ENCODE data around the gene C2CD4A.

The C2CD4A gene

DNA sequence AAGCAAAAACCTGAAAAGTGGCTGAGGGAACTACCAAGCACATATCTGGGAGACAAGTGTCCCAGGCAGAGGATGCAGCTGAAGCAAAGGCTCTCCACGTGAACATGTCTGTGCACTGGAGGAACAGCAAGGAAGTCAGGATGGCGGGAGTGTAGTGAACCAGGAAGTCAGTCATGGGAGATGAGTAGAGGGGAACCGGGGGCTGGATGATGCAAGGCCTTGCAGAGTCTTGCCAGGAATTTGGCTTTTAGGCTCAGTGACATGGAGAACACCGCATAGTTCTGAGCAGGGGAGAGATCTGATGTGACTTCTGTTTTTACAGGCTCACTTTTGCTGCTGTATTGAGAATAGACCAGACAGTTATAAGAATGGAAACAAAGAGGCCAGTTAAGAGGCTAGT, 19.0 kb downstream of the C2CD4A start:
- TF ChIP-seq POLR2A (IDR thresholded peaks at IDR 0.05; ENCODE audit: low read depth, low read length) (no peak), POLR2AphosphoS5 (IDR thresholded peaks at IDR 0.05; ENCODE audit: low read depth, low read length) (no peak), TAF1 (IDR thresholded peaks at IDR 0.05; ENCODE audit: borderline replicate concordance, low read depth, low read length) (no peak)
- FAIRE-seq (no peak), DNase-seq (ENCODE audit: insufficient read length) (no peak)

DNA sequence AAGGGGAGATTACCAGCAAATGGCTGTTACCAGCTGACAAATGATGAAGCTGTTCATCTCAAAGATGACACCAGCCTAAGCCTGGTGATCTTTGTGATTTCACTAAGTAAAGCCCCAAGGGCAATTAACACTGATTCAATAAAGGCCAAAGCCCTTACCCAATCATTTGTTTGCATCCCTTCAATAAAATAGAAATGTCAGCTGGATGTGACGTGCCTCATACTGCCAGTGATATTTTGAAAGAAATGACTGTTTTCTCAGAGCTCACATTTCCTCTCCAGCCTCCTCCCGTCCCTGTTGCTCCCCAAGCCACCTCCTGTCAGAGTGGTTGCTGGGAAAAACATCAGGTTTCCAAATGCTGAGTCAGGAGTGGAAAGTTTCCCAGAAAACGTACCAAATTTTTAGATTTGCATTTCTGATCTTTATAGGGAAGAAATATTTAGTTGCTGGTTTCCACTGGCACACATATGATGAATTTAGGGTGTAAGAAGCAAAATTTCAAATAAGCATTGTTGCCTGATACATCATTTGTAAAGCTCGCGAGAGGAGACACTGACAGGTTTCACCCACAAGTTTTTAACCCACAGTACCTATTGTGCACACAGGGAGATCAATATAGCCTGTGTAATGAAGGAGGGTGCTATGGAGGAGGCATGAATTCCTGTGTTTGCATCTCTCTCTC, 21.0 kb downstream of the C2CD4A start:
- no peak for DNase-seq (ENCODE audit: insufficient read length)
- no peak for FAIRE-seq
- TF ChIP-seq TAF1 (IDR thresholded peaks at IDR 0.05; ENCODE audit: borderline replicate concordance, low read depth, low read length) (no peak), POLR2AphosphoS5 (IDR thresholded peaks at IDR 0.05; ENCODE audit: low read depth, low read length) (no peak), POLR2A (IDR thresholded peaks at IDR 0.05; ENCODE audit: low read depth, low read length) (no peak)

DNA sequence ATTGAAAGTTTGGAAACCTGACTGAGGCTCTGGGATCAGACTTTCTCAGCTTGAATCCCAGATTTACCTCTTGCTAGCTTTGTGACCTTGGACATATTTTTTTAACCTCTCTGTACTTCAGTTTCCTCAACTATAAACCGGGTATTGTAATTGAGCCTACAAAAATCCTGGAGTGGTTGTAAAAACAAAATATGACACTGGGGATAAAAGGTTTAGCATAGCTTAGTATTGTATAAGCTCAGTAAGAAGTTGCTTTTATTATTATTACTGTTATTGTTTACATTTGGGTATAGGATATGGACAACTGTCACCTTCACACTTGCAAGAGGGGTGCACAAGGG, 21.5 kb downstream of the C2CD4A start:
- TF ChIP-seq POLR2A (IDR thresholded peaks at IDR 0.05; ENCODE audit: low read depth, low read length): no peak
- no peak for TF ChIP-seq POLR2AphosphoS5 (IDR thresholded peaks at IDR 0.05; ENCODE audit: low read depth, low read length)
- no peak for TF ChIP-seq TAF1 (IDR thresholded peaks at IDR 0.05; ENCODE audit: borderline replicate concordance, low read depth, low read length)
- DNase-seq (ENCODE audit: insufficient read length) (no peak), FAIRE-seq (no peak)

DNA sequence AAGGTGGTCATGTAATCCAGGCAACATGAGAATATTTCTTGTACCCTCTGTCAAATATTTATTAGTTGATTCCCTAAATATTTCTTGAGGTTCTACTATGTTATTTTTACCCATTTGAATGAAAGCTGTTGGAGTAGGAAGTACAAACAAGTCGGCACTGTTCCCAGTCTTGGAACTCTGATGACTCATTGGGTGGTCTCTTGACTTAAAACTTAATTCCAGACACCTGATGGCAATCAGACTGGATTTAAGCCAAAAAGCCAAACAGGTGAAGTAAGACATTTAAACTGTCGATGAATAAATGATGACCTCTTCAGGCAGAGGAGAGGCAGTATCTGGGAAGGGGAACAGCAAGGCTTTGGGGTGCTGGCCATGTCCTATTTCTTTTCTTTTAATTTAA, 22.8 kb downstream of the C2CD4A start:
- no peak for TF ChIP-seq TAF1 (IDR thresholded peaks at IDR 0.05; ENCODE audit: borderline replicate concordance, low read depth, low read length)
- TF ChIP-seq POLR2A (IDR thresholded peaks at IDR 0.05; ENCODE audit: low read depth, low read length): no peak
- no peak for TF ChIP-seq POLR2AphosphoS5 (IDR thresholded peaks at IDR 0.05; ENCODE audit: low read depth, low read length)
- DNase-seq (ENCODE audit: insufficient read length) (no peak), FAIRE-seq (no peak)

DNA sequence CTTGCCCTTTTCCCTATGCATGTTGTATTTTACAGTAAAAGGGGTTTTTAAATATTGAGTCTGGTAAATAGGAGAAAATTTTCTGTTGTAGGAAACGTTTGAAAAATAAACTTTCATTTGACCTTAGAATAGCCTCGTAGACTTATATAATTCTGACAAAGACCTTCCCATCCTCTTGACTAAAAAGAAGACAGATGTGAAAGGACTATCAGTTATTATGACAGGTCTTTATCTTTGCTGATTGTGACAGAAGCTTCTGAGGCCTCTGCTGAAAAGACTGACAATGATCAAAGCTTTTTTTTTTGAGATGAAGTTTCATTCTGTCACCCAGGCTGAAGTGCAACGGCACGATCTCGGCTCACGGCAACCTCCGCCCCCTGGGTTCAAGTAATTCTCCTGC, 24.2 kb downstream of the C2CD4A start:
- no peak for TF ChIP-seq POLR2A (IDR thresholded peaks at IDR 0.05; ENCODE audit: low read depth, low read length)
- TF ChIP-seq TAF1 (IDR thresholded peaks at IDR 0.05; ENCODE audit: borderline replicate concordance, low read depth, low read length): no peak
- TF ChIP-seq POLR2AphosphoS5 (IDR thresholded peaks at IDR 0.05; ENCODE audit: low read depth, low read length): no peak
- no peak for DNase-seq (ENCODE audit: insufficient read length)
- FAIRE-seq: no peak

DNA sequence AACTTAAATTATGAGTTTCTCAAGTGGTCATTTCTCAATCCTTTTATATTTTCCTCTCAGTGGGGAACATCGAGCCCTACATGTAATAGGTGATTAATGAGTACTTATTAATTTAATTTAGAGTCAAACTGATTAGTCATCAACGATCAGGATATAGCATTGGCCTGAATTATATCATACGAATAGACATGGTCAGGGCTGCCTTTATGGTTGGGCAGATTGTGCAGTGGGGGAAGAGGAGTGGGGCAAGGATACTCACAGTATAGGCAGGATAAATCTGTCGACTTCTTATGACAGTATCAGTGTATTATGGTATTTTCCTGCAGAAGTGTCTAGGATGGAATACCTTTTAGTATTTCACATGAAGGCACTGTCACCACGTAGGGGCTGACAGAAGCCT, 27.0 kb downstream of the C2CD4A start:
- DNase-seq (ENCODE audit: insufficient read length) (no peak), FAIRE-seq (no peak)
- no peak for TF ChIP-seq TAF1 (IDR thresholded peaks at IDR 0.05; ENCODE audit: borderline replicate concordance, low read depth, low read length)
- no peak for TF ChIP-seq POLR2AphosphoS5 (IDR thresholded peaks at IDR 0.05; ENCODE audit: low read depth, low read length)
- TF ChIP-seq POLR2A (IDR thresholded peaks at IDR 0.05; ENCODE audit: low read depth, low read length): no peak

DNA sequence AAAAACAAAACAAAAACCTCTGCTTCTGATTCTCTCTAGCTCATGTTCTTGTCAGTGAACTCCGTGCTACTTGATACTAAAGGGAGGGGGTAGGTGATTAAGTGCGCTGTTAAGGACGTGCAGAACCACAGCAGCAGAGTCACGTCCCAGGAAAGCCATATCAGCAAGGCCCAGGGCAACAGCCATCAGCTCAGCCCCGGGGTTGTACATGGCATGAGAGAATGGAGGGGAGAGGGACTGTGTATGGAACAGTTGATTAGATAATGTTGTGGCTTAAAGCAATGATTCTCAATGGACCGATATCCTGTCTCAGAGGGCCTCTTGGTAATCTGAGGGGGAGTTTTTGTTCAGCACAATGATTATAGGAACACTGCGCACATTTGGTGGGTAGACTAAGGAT, 27.6 kb downstream of the C2CD4A start:
- TF ChIP-seq TAF1 (IDR thresholded peaks at IDR 0.05; ENCODE audit: borderline replicate concordance, low read depth, low read length): no peak
- no peak for TF ChIP-seq POLR2AphosphoS5 (IDR thresholded peaks at IDR 0.05; ENCODE audit: low read depth, low read length)
- FAIRE-seq (no peak), DNase-seq (ENCODE audit: insufficient read length) (no peak)

DNA sequence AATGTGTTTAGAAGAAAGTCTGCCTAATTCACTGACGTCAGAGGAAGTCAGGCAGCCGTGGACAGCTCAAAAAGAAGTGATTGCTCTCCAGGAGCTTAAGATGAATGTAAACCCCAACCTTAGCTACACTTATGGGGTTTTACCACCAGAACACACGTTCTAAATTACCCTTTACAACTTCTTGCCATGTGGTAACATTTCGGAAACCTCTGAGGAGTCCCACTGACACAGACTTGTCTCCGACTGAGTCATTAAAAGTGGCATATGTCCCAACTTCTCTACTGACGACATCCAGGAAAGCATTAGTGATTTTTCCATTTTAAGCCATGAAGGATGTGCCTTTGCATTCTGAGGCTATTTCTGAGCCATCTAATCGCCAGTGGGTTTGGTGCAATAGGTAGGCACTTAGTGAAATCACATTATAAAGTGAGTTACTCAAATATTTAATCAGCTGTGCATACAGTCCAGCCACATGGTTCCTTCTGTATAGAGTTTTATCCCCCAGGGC, 32.4 kb downstream of the C2CD4A start:
- FAIRE-seq (no peak), DNase-seq (ENCODE audit: insufficient read length) (no peak)
- no peak for TF ChIP-seq POLR2AphosphoS5 (IDR thresholded peaks at IDR 0.05; ENCODE audit: low read depth, low read length)
- TF ChIP-seq TAF1 (IDR thresholded peaks at IDR 0.05; ENCODE audit: borderline replicate concordance, low read depth, low read length): no peak
- TF ChIP-seq POLR2A (IDR thresholded peaks at IDR 0.05; ENCODE audit: low read depth, low read length): no peak

GRCh38 chr15:62103431-62103830, 36.7 kb downstream of the C2CD4A start:
- FAIRE-seq (no peak), DNase-seq (ENCODE audit: insufficient read length) (no peak)
- TF ChIP-seq POLR2AphosphoS5 (IDR thresholded peaks at IDR 0.05; ENCODE audit: low read depth, low read length): no peak
- TF ChIP-seq TAF1 (IDR thresholded peaks at IDR 0.05; ENCODE audit: borderline replicate concordance, low read depth, low read length): no peak
- no peak for TF ChIP-seq POLR2A (IDR thresholded peaks at IDR 0.05; ENCODE audit: low read depth, low read length)

DNA sequence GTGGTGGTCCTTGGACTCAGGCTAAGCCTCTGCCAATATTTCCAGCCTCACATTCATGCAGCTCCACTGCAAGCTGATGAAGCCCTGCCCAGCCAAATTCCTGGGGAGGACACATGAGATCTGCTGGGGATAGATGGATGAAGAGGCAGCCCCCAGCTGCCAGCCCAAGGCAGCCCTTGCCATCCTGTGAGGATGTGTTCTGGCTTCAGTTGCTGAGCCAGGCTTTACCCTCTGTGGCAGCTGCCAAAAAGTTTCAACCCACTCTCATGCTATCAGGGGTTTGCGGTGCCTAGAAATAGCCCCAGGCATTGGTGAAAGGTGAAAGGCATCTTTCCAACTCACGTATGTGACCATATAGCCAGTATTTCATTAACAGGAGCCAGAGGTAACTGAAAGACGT, 37.6 kb downstream of the C2CD4A start:
- FAIRE-seq (no peak), DNase-seq (ENCODE audit: insufficient read length) (no peak)
- TF ChIP-seq POLR2A (IDR thresholded peaks at IDR 0.05; ENCODE audit: low read depth, low read length) (no peak), TAF1 (IDR thresholded peaks at IDR 0.05; ENCODE audit: borderline replicate concordance, low read depth, low read length) (no peak)

- DNase-seq (ENCODE audit: insufficient read length) (no peak), FAIRE-seq (no peak)
- TF ChIP-seq POLR2A (IDR thresholded peaks at IDR 0.05; ENCODE audit: low read depth, low read length) (no peak), POLR2AphosphoS5 (IDR thresholded peaks at IDR 0.05; ENCODE audit: low read depth, low read length) (no peak)
Measured at GRCh38 chr15:62104846-62105245, 38.1 kb downstream of the C2CD4A start.

DNA sequence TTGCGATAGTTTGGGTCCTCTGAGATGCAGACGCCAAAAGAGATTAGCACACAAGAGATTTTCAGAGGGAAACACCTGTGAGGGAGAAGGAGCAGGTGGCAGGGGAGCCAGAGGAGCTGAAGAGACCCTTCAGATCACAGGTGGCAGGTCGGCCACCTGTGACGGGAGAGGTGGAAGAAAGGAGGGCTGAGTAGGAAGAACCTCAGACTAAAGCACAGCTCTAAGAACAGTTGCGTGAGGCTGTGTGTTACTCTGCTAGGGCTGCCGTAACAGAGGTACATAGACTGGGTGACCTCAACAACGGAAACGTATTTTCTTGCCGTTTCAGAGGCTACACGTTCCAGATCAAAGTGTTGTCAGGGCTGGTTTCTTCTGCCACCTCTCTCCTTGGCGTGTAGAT, 38.5 kb downstream of the C2CD4A start:
- DNase-seq (ENCODE audit: insufficient read length) (no peak), FAIRE-seq (no peak)
- TF ChIP-seq POLR2AphosphoS5 (IDR thresholded peaks at IDR 0.05; ENCODE audit: low read depth, low read length) (no peak), TAF1 (IDR thresholded peaks at IDR 0.05; ENCODE audit: borderline replicate concordance, low read depth, low read length) (no peak), POLR2A (IDR thresholded peaks at IDR 0.05; ENCODE audit: low read depth, low read length) (no peak)

DNA sequence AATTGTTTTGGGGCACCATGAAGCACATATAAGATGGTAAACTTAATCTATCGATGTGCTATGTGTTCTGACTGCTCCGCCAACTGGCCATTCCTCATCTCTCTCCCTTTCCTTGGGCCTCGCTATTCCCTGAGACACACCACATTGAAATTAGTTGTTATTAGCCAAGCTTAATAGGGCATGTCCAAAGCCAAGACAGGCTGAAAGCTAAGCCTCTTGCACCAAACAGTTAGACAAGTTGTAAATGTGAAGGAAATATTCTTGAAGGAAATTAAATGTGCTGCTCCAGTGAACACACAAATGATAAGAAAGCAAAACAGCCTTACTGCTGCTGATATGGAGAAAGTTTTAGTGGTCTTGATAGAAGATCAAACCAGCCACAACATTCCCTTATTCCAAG, 39.3 kb downstream of the C2CD4A start:
- no peak for FAIRE-seq

More for the DNA sequence above, 39.3 kb downstream of the C2CD4A start:
- DNase-seq (ENCODE audit: insufficient read length): no peak
- no peak for TF ChIP-seq TAF1 (IDR thresholded peaks at IDR 0.05; ENCODE audit: borderline replicate concordance, low read depth, low read length)
- TF ChIP-seq POLR2A (IDR thresholded peaks at IDR 0.05; ENCODE audit: low read depth, low read length): no peak
- TF ChIP-seq POLR2AphosphoS5 (IDR thresholded peaks at IDR 0.05; ENCODE audit: low read depth, low read length): no peak

All from GM12892 (cell line).